A549 (cell line): ENCODE measurements around the gene EXT2.

Experiments
- MAX ChIP-seq: IDR thresholded peaks from 2 replicates; pipeline ENCODE4 v1.6.1; 2012
- MAZ ChIP-seq: fragments of 150-350 bp; IDR thresholded peaks from 2 replicates; pipeline ENCODE4 v1.6.1; 2014; ENCODE audit warnings: antibody characterized with exemption, low read depth, low read length, borderline replicate concordance
- MYC ChIP-seq: IDR thresholded peaks from 2 replicates; pipeline ENCODE4 v1.6.1; 2012; ENCODE audit warnings: mild to moderate bottlenecking, inconsistent platforms, low read length, improper control_type of control experiment, borderline replicate concordance
- POLR2A ChIP-seq: IDR thresholded peaks from 2 replicates; pipeline ENCODE4 v1.6.1; 2012; ENCODE audit warnings: mild to moderate bottlenecking, low read length
- RNF2 ChIP-seq: fragments of 200-600 bp; sonication (generic); IDR thresholded peaks from 2 replicates; pipeline ENCODE4 v1.6.1; 2016; ENCODE audit warnings: low read depth, mild to moderate bottlenecking, antibody characterized with exemption, moderate library complexity, borderline replicate concordance
- TF ChIP-seq, protein P1 (sequence below): fragments of >200 bp; sonication (Bioruptor Twin); formaldehyde crosslinking; IDR thresholded peaks from 3 replicates; pipeline ENCODE4 v1.5.1; 2016

- TF ChIP-seq POLR2A (no peak), MAX (no peak), MYC (no peak), MAZ (no peak), RNF2 (no peak)
- TF ChIP-seq, protein P1, sequence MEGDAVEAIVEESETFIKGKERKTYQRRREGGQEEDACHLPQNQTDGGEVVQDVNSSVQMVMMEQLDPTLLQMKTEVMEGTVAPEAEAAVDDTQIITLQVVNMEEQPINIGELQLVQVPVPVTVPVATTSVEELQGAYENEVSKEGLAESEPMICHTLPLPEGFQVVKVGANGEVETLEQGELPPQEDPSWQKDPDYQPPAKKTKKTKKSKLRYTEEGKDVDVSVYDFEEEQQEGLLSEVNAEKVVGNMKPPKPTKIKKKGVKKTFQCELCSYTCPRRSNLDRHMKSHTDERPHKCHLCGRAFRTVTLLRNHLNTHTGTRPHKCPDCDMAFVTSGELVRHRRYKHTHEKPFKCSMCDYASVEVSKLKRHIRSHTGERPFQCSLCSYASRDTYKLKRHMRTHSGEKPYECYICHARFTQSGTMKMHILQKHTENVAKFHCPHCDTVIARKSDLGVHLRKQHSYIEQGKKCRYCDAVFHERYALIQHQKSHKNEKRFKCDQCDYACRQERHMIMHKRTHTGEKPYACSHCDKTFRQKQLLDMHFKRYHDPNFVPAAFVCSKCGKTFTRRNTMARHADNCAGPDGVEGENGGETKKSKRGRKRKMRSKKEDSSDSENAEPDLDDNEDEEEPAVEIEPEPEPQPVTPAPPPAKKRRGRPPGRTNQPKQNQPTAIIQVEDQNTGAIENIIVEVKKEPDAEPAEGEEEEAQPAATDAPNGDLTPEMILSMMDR = no peak
Measured at GRCh38 chr11:44263738-44264437, 168.4 kb downstream of the EXT2 start.
